GM23338 (cell line): ENCODE data around the gene PRDX3. TPM values are rescaled to one million over a fixed set of nuclear protein-coding genes. Genes with fewer than 3 reads are reported as not detected.

Experiments used
- ATAC-seq: fragments of 200-7000 bp; cut with Tn5 transposase; 3 replicates; pipeline ENCODE4 v1.9.1; 2020
- DNase-seq: peaks from one replicate; pipeline ENCODE4 v3.0.0-alpha.2; 2015; ENCODE audit warnings: low spot score
- H2AFZ ChIP-seq: fragments of 200-600 bp; sonication (generic); 2 replicates; pipeline ENCODE4 v1.8.0; 2016; ENCODE audit warnings: antibody characterized with exemption, mild to moderate bottlenecking, moderate library complexity
- H3F3A ChIP-seq: fragments of 200-600 bp; sonication (generic); replicated peaks from 2 replicates; pipeline ENCODE4 v1.8.0; 2017; ENCODE audit warnings: antibody characterized with exemption, mixed run types, low read depth
- H3K27ac ChIP-seq: fragments of 200-600 bp; sonication (generic); 2 replicates; pipeline ENCODE4 v1.6.1; 2016; ENCODE audit warnings: low read depth
- H3K27me3 ChIP-seq: fragments of 200-600 bp; sonication (generic); 2 replicates; pipeline ENCODE4 v1.8.0; 2016; ENCODE audit warnings: mild to moderate bottlenecking, mixed run types, moderate library complexity; ENCODE audit not compliant: insufficient read depth
- H3K36me3 ChIP-seq: fragments of 200-600 bp; sonication (generic); 2 replicates; pipeline ENCODE4 v1.8.0; 2016; ENCODE audit warnings: mild to moderate bottlenecking; ENCODE audit not compliant: insufficient read depth
- H3K4me1 ChIP-seq: fragments of 200-600 bp; sonication (generic); 2 replicates; pipeline ENCODE4 v1.8.0; 2016; ENCODE audit warnings: mild to moderate bottlenecking, moderate library complexity; ENCODE audit not compliant: insufficient read depth
- H3K4me2 ChIP-seq: fragments of 200-600 bp; sonication (generic); 2 replicates; pipeline ENCODE4 v1.7.1; 2017; ENCODE audit warnings: mixed run types
- H3K4me3 ChIP-seq: fragments of 200-600 bp; sonication (generic); 2 replicates; pipeline ENCODE4 v1.6.1; 2016; ENCODE audit warnings: mixed run types
- H3K79me2 ChIP-seq: fragments of 200-600 bp; sonication (generic); replicated peaks from 2 replicates; pipeline ENCODE4 v1.8.0; 2017; ENCODE audit warnings: mild to moderate bottlenecking; ENCODE audit not compliant: insufficient read depth
- H3K9me2 ChIP-seq: fragments of 200-600 bp; sonication (generic); 2 replicates; pipeline ENCODE4 v1.8.0; 2017; ENCODE audit not compliant: insufficient read depth
- H4K20me1 ChIP-seq: fragments of 200-600 bp; sonication (generic); replicated peaks from 2 replicates; pipeline ENCODE4 v1.8.0; 2017; ENCODE audit warnings: mild to moderate bottlenecking; ENCODE audit not compliant: insufficient read depth
- H3K27ac Mint-ChIP-seq: 2 replicates; pipeline ENCODE4 v1.8.0; 2020; ENCODE audit warnings: inconsistent platforms, mild to moderate bottlenecking, moderate library complexity, mixed read lengths
- H3K27me3 Mint-ChIP-seq: 3 replicates; pipeline ENCODE4 v1.8.0; 2022; ENCODE audit warnings: low read depth, mild to moderate bottlenecking, moderate library complexity, mixed read lengths, inconsistent platforms; ENCODE audit not compliant: insufficient read depth, poor library complexity
- H3K36me3 Mint-ChIP-seq: 3 replicates; pipeline ENCODE4 v1.8.0; 2021; ENCODE audit warnings: low read depth, mild to moderate bottlenecking, inconsistent platforms, moderate library complexity, mixed read lengths
- H3K4me1 Mint-ChIP-seq: 3 replicates; pipeline ENCODE4 v1.8.0; 2020; ENCODE audit warnings: mild to moderate bottlenecking, inconsistent platforms, mixed read lengths
- H3K4me3 Mint-ChIP-seq: 3 replicates; pipeline ENCODE4 v1.8.0; 2021; ENCODE audit warnings: moderate library complexity, mild to moderate bottlenecking, inconsistent platforms, mixed read lengths
- H3K9me3 Mint-ChIP-seq: 3 replicates; pipeline ENCODE4 v1.8.0; 2020; ENCODE audit warnings: moderate library complexity, mild to moderate bottlenecking, inconsistent platforms, mixed read lengths
- EZH2phosphoT487 ChIP-seq: fragments of 200-600 bp; sonication (generic); IDR thresholded peaks from one replicate; pipeline ENCODE4 v1.8.1; 2018; ENCODE audit warnings: antibody characterized with exemption; ENCODE audit not compliant: unreplicated experiment
- JUNB ChIP-seq: IDR thresholded peaks from one replicate; pipeline ENCODE4 v1.6.1; 2016; ENCODE audit warnings: antibody characterized with exemption; ENCODE audit not compliant: unreplicated experiment
- NANOG ChIP-seq: IDR thresholded peaks from 2 replicates; pipeline ENCODE4 v1.6.1; 2016; ENCODE audit warnings: antibody characterized with exemption, borderline replicate concordance
- POLR2AphosphoS5 ChIP-seq: IDR thresholded peaks from 2 replicates; pipeline ENCODE4 v1.6.1; 2016; ENCODE audit warnings: antibody characterized with exemption, low read depth
- ZNF114 ChIP-seq: fragments of 250-450 bp; sonication (Bioruptor Pico); IDR thresholded peaks from 2 replicates; pipeline ENCODE4 v1.5.0; 2020; ENCODE audit warnings: mild to moderate bottlenecking, moderate library complexity
- ZNF331 ChIP-seq: fragments of 250-450 bp; sonication (Bioruptor Pico); IDR thresholded peaks from 2 replicates; pipeline ENCODE4 v1.5.0; 2020; ENCODE audit warnings: low read depth, mild to moderate bottlenecking, moderate library complexity
- long read RNA-seq: library from polyadenylated mRNA; unstranded; transcript quantifications from one replicate; pipeline ENCODE4 v2.0.0, GENCODE V29; 2020; ENCODE audit not compliant: unreplicated experiment
- polyA plus RNA-seq: library from polyadenylated mRNA; unstranded; fragments of >200 nt; fragmentation: Nextera tagmentation; extraction: Ambion mirVana; gene quantifications from 2 replicates; pipeline ENCODE4 v1.2.1, GENCODE V29; 2016
- total RNA-seq: library from RNA; depleted of rRNA; stranded (reverse); fragments of >200 nt; shearing (Covaris generic); gene quantifications from 2 replicates; pipeline ENCODE4 v1.2.3, GENCODE V29; 2014; rRNA removed
- TF ChIP-seq, protein P1 (sequence below): IDR thresholded peaks from 2 replicates; pipeline ENCODE4 v1.6.1; 2016; ENCODE audit warnings: antibody characterized with exemption
- TF ChIP-seq, protein P2 (sequence below): fragments of 250-450 bp; sonication (Bioruptor Pico); IDR thresholded peaks from 2 replicates; pipeline ENCODE4 v1.5.0; 2020; ENCODE audit warnings: mild to moderate bottlenecking, moderate library complexity
- TF ChIP-seq, protein P3 (sequence below), 2 experiments: fragments of 200-600 bp in 1 of 2; sonication (generic) in 1 of 2; conservative IDR thresholded peaks; 2 replicates each; pipeline versions ENCODE4 v1.5.1 to v1.6.1; 2016 to 2017; ENCODE audit warnings: antibody characterized with exemption in 2 of 2, low read depth in 2 of 2, mild to moderate bottlenecking in 2 of 2, moderate library complexity in 1 of 2

Gene PRDX3
- total RNA-seq, result 285 and 314 TPM in 2 replicates
- polyA plus RNA-seq, result 262 and 275 TPM in 2 replicates
- long read RNA-seq, transcript PRDX3-201 (7 exons, 1,591 nt), result major isoform, 363 of 380 reads
- long read RNA-seq, partial matches to known transcripts, result 9 of 380 reads
- long read RNA-seq, other reads (novel, unspliced or antisense), result 6 of 380 reads

DNA sequence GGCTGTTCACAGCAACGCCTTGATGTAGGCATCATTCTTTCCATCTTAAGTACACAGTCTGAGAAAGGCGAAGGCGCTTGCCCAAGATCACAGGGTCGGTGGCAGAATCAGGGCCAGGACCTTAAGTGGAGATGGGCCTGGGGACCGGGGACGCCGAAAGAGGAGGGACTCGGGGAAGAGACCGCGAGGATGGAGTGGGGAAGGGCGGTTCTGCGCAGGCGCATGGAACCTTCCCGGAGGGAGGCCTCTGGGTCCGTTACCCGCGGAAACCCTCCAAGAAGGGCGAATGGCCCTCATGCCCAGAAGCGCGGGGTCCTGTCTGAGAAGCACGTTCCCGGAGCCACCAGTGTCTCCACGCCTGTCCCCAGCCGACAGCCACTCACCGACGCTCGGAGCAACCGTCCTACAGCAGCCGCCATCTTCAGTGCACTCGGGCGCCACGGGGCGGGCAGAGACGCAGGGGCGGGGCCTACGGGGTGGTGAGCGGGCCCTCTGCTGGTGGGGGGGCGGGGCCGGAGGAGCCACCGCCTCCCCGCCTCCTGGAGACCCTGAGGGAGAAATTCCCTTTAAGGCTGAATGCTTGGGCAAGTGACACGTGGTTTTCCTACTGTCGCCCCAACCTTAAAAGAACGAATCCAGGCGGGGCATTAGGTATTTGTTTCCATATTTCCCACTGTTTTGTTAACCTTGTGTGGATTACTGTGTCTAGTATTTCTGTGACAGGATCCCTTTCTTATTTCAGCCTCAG is at the start of gene PRDX3:
PRDX3 (minus strand) TSS at position 441 of the 748 bp plus-strand sequence; CDS start at position 419, 22 bp downstream.
- Histone ChIP-seq H3K79me2 (peaks cover 48% of the 10 kb centered on the region), H3F3A (peaks cover 8% of the 10 kb centered on the region; the same call in 1 of the 2 replicates), H3K4me1 (0 out of 2 replicates have a peak, but pooled peaks cover 5% of the 10 kb centered on the region), H4K20me1 (peaks cover 6% of the 10 kb centered on the region; the same call in 1 of the 2 replicates), H3K27me3 (no peaks in the 10 kb centered on the region), H3K9me2 (no peaks in the 10 kb centered on the region), H2AFZ (peak within 1 kb of the TSS; percentile 74), H3K4me2 (peak within 1 kb of the TSS; percentile 95), H3K4me3 (peak within 1 kb of the TSS; percentile 90), H3K27ac (0 out of 2 replicates have a peak within 1 kb of the TSS, but pooled peaks have one; percentile 51), H3K36me3 (peaks cover 20% of the 10 kb centered on the region)
- Mint-ChIP-seq H3K9me3 (peaks cover 11% of the 10 kb centered on the region), H3K4me3 (peak within 1 kb of the TSS; percentile 96), H3K27me3 (peaks cover 11% of the 10 kb centered on the region), H3K4me1 (no peaks in the 10 kb centered on the region; the same call in 2 of the 3 replicates), H3K36me3 (peaks cover 32% of the 10 kb centered on the region), H3K27ac (peak within 1 kb of the TSS; percentile 96)
- ATAC-seq (peak; percentile 98), DNase-seq (peak; percentile 97)
- TF ChIP-seq ZNF114 (CRISPR knock-in tag) (no peak), POLR2AphosphoS5 (peak; percentile 99)
- TF ChIP-seq, protein P1, sequence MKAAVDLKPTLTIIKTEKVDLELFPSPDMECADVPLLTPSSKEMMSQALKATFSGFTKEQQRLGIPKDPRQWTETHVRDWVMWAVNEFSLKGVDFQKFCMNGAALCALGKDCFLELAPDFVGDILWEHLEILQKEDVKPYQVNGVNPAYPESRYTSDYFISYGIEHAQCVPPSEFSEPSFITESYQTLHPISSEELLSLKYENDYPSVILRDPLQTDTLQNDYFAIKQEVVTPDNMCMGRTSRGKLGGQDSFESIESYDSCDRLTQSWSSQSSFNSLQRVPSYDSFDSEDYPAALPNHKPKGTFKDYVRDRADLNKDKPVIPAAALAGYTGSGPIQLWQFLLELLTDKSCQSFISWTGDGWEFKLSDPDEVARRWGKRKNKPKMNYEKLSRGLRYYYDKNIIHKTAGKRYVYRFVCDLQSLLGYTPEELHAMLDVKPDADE, result peak; percentile 52

DNA sequence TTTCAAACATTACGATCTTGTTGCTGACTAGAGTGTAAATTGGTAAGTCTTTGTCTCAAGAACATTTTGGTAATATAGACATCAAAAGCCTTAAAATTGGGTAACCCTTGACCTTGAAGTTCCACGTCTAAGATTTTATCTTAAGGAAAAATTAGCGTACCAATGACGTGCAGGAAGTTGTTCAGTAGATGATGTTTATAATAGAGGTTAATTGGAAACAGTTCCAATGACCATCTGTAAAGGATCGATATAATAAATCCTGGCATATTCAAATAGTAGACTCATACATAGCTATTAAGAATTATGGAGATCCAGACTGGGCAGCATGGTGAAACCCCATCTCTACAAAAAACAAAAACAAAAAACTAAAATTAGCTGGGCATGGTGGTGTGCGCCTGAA is 49.2 kb upstream of the PRDX3 start:
- Mint-ChIP-seq H3K9me3 (peaks cover 14% of the 10 kb centered on the region), H3K27me3 (no peaks in the 10 kb centered on the region), H3K4me1 (peaks cover 2% of the 10 kb centered on the region; the same call in 1 of the 3 replicates), H3K4me3 (no peak overlapping the region), H3K36me3 (no peaks in the 10 kb centered on the region), H3K27ac (no peak overlapping the region)
- Histone ChIP-seq H3K4me3 (no peak overlapping the region), H3K27ac (no peak overlapping the region), H3F3A (no peaks in the 10 kb centered on the region), H3K36me3 (no peaks in the 10 kb centered on the region), H3K9me2 (no peaks in the 10 kb centered on the region), H3K79me2 (no peaks in the 10 kb centered on the region), H3K27me3 (no peaks in the 10 kb centered on the region), H4K20me1 (no peaks in the 10 kb centered on the region), H2AFZ (no peak overlapping the region), H3K4me1 (no peaks in the 10 kb centered on the region), H3K4me2 (no peak overlapping the region)
- ATAC-seq, result no peak
- DNase-seq, result no peak
- TF ChIP-seq POLR2AphosphoS5 (no peak), ZNF331 (CRISPR knock-in tag) (no peak), ZNF114 (CRISPR knock-in tag) (no peak), EZH2phosphoT487 (no peak), NANOG (no peak), JUNB (no peak)
- TF ChIP-seq, protein P1, result no peak
- TF ChIP-seq, protein P2, sequence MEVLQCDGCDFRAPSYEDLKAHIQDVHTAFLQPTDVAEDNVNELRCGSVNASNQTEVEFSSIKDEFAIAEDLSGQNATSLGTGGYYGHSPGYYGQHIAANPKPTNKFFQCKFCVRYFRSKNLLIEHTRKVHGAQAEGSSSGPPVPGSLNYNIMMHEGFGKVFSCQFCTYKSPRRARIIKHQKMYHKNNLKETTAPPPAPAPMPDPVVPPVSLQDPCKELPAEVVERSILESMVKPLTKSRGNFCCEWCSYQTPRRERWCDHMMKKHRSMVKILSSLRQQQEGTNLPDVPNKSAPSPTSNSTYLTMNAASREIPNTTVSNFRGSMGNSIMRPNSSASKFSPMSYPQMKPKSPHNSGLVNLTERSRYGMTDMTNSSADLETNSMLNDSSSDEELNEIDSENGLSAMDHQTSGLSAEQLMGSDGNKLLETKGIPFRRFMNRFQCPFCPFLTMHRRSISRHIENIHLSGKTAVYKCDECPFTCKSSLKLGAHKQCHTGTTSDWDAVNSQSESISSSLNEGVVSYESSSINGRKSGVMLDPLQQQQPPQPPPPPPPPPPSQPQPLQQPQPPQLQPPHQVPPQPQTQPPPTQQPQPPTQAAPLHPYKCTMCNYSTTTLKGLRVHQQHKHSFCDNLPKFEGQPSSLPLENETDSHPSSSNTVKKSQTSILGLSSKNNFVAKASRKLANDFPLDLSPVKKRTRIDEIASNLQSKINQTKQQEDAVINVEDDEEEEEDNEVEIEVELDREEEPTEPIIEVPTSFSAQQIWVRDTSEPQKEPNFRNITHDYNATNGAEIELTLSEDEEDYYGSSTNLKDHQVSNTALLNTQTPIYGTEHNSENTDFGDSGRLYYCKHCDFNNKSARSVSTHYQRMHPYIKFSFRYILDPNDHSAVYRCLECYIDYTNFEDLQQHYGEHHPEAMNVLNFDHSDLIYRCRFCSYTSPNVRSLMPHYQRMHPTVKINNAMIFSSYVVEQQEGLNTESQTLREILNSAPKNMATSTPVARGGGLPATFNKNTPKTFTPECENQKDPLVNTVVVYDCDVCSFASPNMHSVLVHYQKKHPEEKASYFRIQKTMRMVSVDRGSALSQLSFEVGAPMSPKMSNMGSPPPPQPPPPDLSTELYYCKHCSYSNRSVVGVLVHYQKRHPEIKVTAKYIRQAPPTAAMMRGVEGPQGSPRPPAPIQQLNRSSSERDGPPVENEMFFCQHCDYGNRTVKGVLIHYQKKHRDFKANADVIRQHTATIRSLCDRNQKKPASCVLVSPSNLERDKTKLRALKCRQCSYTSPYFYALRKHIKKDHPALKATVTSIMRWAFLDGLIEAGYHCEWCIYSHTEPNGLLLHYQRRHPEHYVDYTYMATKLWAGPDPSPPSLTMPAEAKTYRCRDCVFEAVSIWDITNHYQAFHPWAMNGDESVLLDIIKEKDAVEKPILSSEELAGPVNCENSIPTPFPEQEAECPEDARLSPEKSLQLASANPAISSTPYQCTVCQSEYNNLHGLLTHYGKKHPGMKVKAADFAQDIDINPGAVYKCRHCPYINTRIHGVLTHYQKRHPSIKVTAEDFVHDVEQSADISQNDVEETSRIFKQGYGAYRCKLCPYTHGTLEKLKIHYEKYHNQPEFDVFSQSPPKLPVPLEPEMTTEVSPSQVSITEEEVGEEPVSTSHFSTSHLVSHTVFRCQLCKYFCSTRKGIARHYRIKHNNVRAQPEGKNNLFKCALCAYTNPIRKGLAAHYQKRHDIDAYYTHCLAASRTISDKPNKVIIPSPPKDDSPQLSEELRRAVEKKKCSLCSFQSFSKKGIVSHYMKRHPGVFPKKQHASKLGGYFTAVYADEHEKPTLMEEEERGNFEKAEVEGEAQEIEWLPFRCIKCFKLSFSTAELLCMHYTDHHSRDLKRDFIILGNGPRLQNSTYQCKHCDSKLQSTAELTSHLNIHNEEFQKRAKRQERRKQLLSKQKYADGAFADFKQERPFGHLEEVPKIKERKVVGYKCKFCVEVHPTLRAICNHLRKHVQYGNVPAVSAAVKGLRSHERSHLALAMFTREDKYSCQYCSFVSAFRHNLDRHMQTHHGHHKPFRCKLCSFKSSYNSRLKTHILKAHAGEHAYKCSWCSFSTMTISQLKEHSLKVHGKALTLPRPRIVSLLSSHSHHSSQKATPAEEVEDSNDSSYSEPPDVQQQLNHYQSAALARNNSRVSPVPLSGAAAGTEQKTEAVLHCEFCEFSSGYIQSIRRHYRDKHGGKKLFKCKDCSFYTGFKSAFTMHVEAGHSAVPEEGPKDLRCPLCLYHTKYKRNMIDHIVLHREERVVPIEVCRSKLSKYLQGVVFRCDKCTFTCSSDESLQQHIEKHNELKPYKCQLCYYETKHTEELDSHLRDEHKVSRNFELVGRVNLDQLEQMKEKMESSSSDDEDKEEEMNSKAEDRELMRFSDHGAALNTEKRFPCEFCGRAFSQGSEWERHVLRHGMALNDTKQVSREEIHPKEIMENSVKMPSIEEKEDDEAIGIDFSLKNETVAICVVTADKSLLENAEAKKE, result no peak
- TF ChIP-seq, protein P3, sequence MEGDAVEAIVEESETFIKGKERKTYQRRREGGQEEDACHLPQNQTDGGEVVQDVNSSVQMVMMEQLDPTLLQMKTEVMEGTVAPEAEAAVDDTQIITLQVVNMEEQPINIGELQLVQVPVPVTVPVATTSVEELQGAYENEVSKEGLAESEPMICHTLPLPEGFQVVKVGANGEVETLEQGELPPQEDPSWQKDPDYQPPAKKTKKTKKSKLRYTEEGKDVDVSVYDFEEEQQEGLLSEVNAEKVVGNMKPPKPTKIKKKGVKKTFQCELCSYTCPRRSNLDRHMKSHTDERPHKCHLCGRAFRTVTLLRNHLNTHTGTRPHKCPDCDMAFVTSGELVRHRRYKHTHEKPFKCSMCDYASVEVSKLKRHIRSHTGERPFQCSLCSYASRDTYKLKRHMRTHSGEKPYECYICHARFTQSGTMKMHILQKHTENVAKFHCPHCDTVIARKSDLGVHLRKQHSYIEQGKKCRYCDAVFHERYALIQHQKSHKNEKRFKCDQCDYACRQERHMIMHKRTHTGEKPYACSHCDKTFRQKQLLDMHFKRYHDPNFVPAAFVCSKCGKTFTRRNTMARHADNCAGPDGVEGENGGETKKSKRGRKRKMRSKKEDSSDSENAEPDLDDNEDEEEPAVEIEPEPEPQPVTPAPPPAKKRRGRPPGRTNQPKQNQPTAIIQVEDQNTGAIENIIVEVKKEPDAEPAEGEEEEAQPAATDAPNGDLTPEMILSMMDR (conservative IDR thresholded peaks at IDR 0.05; ENCODE audit: low read depth in 2 of 2), result no peak
